MM.1S (cell line): ENCODE data around the gene NKX2-3.

ENCODE experiments used
- CTCF ChIP-seq: fragments of 300-600 bp; sonication (generic); IDR thresholded peaks from 2 replicates; pipeline ENCODE4 v1.5.1; 2016; ENCODE audit warnings: antibody characterized with exemption, low read length, mixed read lengths
- EZH2 ChIP-seq: fragments of 300-600 bp; sonication (generic); optimal IDR thresholded peaks from 2 replicates; pipeline ENCODE3; 2017; ENCODE audit warnings: low read depth, mild to moderate bottlenecking, antibody characterized with exemption, low read length, mixed read lengths
- EZH2phosphoT487 ChIP-seq: fragments of 300-600 bp; sonication (generic); IDR thresholded peaks from 2 replicates; pipeline ENCODE4 v1.6.1; 2018; ENCODE audit warnings: antibody characterized with exemption, low read length

GRCh38 chr10:99583687-99584086 is 50.9 kb downstream of the NKX2-3 start:
- TF ChIP-seq CTCF (no peak), EZH2phosphoT487 (no peak), EZH2 (no peak)
